HCT116 (cell line): Measurements from ENCODE around the gene ST3GAL2.

Experiments used
- POLR2A ChIP-seq: IDR thresholded peaks from 2 replicates; pipeline ENCODE4 v1.7.0; 2011; ENCODE audit warnings: borderline replicate concordance; ENCODE audit not compliant: insufficient read depth, insufficient read length; ENCODE audit errors: extremely low read depth
- TF ChIP-seq, protein P1 (sequence below): IDR thresholded peaks from 2 replicates; pipeline ENCODE4 v1.6.1; 2012

DNA sequence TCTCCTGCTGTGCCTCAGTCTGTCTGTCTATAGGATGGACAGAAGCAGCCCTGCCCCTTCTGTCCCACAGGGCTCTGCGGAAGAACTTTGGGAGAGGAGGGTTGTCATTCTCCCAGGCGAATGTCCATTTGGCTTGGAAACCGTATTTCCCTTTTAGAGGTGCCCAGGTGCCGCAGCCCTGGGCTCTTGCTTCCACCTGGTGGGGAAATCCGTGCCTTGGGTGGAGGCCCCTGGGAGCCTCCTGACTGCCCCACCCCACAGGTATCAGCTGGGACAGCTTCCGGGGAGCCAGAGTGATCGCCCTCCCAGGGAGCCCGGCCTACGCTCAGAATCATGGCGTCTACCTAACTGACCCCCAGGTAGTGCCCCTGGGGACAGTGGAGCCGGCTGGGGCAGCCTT is 28.2 kb upstream of the ST3GAL2 start:
- no peak for TF ChIP-seq POLR2A
- TF ChIP-seq, protein P1, sequence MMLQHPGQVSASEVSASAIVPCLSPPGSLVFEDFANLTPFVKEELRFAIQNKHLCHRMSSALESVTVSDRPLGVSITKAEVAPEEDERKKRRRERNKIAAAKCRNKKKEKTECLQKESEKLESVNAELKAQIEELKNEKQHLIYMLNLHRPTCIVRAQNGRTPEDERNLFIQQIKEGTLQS, result no peak
